Panc1 (cell line): Measurements from ENCODE around the gene TNIP2. TPM values are rescaled to one million over a fixed set of nuclear protein-coding genes. Genes with fewer than 3 reads are reported as not detected.

Experiments used
- ATAC-seq: fragments of 200-7000 bp; cut with Tn5 transposase; 2 replicates; pipeline ENCODE4 v1.9.1; 2020; ENCODE audit warnings: mild to moderate bottlenecking, moderate library complexity
- BruUV-seq: library from RNA; stranded (reverse); fragments of 400-500 nt; replicated peaks from 2 replicates; lab custom pipeline; 2021; lab: Mats Ljungman, UMichigan
- CTCF ChIA-PET: fragments of 300-600 bp; sonication (Branson Sonifier 250); formaldehyde crosslinking; loops from one replicate; lab custom pipeline; 2022; ENCODE audit warnings: antibody characterized with exemption; lab: Charles Lee
- POLR2A ChIA-PET: fragments of 300-600 bp; sonication (Branson Sonifier 250); formaldehyde crosslinking; loops from one replicate; lab custom pipeline; 2022; ENCODE audit warnings: antibody characterized with exemption; lab: Charles Lee
- DNase-seq: peaks from one replicate; pipeline ENCODE4 v3.0.0-alpha.2; 2010; ENCODE audit warnings: low read depth, low spot score
- H3K27ac ChIP-seq: 2 replicates; pipeline ENCODE4 v1.5.1; 2011; ENCODE audit warnings: mild to moderate bottlenecking, low read length, inconsistent platforms
- H3K27me3 ChIP-seq: fragments of 200-500 bp; sonication (Bioruptor generic); 2 replicates; pipeline ENCODE4 v1.6.0; 2014; ENCODE audit warnings: low read length, inconsistent platforms; ENCODE audit not compliant: control insufficient read depth, insufficient read depth
- H3K36me3 ChIP-seq: fragments of 200-500 bp; sonication (Bioruptor generic); 2 replicates; pipeline ENCODE4 v1.5.1; 2014; ENCODE audit warnings: inconsistent platforms, mild to moderate bottlenecking, low read length, moderate library complexity; ENCODE audit not compliant: control insufficient read depth, insufficient read depth
- H3K4me1 ChIP-seq: 2 replicates; pipeline ENCODE4 v1.5.1; 2011; ENCODE audit warnings: inconsistent platforms, mild to moderate bottlenecking, low read length, moderate library complexity; ENCODE audit not compliant: control insufficient read depth, insufficient read depth
- H3K4me3 ChIP-seq, 2 experiments: 2 replicates each; pipeline ENCODE4 v1.5.1; 2011 to 2012; ENCODE audit warnings: low read depth in 2 of 2, low read length in 2 of 2, mild to moderate bottlenecking in 2 of 2, inconsistent platforms in 1 of 2, moderate library complexity in 1 of 2
- H3K9me3 ChIP-seq: fragments of 200-500 bp; sonication (Bioruptor generic); 2 replicates; pipeline ENCODE4 v1.5.1; 2014; ENCODE audit warnings: low read depth, mild to moderate bottlenecking, inconsistent platforms, low read length, moderate library complexity; ENCODE audit not compliant: control insufficient read depth, insufficient read depth
- CTCF ChIP-seq: fragments of 450-650 bp; IDR thresholded peaks from 2 replicates; pipeline ENCODE4 v1.5.1; 2017; ENCODE audit warnings: mild to moderate bottlenecking
- POLR2AphosphoS5 ChIP-seq: IDR thresholded peaks from 2 replicates; pipeline ENCODE4 v1.6.1; 2012; ENCODE audit warnings: mild to moderate bottlenecking, low read depth, low read length, moderate library complexity
- REST ChIP-seq, 2 experiments: IDR thresholded peaks; 2 replicates each; pipeline ENCODE4 v1.6.1; 2011 to 2012; ENCODE audit warnings: low read depth in 2 of 2, control low read depth in 1 of 2, low read length in 1 of 2, mild to moderate bottlenecking in 1 of 2, moderate library complexity in 1 of 2; ENCODE audit not compliant: insufficient read depth in 1 of 2
- SIN3A ChIP-seq: IDR thresholded peaks from 2 replicates; pipeline ENCODE4 v1.6.1; 2012; ENCODE audit warnings: low read depth, mild to moderate bottlenecking, low read length, moderate library complexity, borderline replicate concordance; ENCODE audit not compliant: insufficient read depth
- TCF7L2 ChIP-seq: IDR thresholded peaks from 2 replicates; pipeline ENCODE4 v1.6.1; 2011; ENCODE audit warnings: mild to moderate bottlenecking, low read depth, low read length, inconsistent platforms
- in situ Hi-C: cut with HindIII; loops from 2 replicates; pipeline ENCODE4 v1.10.0; 2016; ENCODE audit warnings: low sequenced_read_pairs, low pct_unique_long_range_greater_than_20kb
- intact Hi-C: fragments of 100-400 bp; cut with micrococcal nuclease; formaldehyde crosslinking; loops from one replicate; pipeline ENCODE4 v1.10.0; 2022; ENCODE audit not compliant: unreplicated experiment
- total RNA-seq: library from RNA; stranded (reverse); gene quantifications from one replicate; pipeline ENCODE4 v1.2.1, GENCODE V29; 2021; ENCODE audit not compliant: unreplicated experiment

Gene TNIP2
- total RNA-seq, 1 experiment from 2014 or later: 60.3 TPM

GRCh38 chr4:2798399-2799223 is 42.5 kb upstream of the TNIP2 start:
- peak overlapping the region; percentile 89 for H3K27ac ChIP-seq
- ChIA-PET POLR2A (no interaction called here), CTCF (no interaction called here)
- no peaks in the 10 kb centered on the region for H3K9me3 ChIP-seq
- peak overlapping the region; percentile 29 to 57 for H3K4me3 ChIP-seq
- ATAC-seq: peak; percentile 48
- BruUV-seq: no TSS peak
- TF ChIP-seq TCF7L2 (no peak), CTCF (no peak), POLR2AphosphoS5 (0 out of 2 replicates have a peak, but pooled peaks have one; percentile 14), REST (IDR thresholded peaks at IDR 0.05; ENCODE audit: insufficient read depth in 1 of 2, low read depth in 2 of 2, low read length in 1 of 2) (no peak)
- intact Hi-C loops: loop anchor here (10.0 kb wide), 1 partner anchor 136 kb away; no protein-coding TSS in a partner anchor
- H3K36me3 ChIP-seq: no peaks in the 10 kb centered on the region
- H3K4me1 ChIP-seq: peaks cover 76% of the 10 kb centered on the region
- in situ Hi-C loops: no loop called here
- no peaks in the 10 kb centered on the region for H3K27me3 ChIP-seq
- no peak for DNase-seq

- BruUV-seq: no TSS peak
- ATAC-seq: no peak
- Histone ChIP-seq H3K9me3 (no peaks in the 10 kb centered on the region), H3K27me3 (no peaks in the 10 kb centered on the region), H3K27ac (peak overlapping the region; percentile 89), H3K4me3 (peak overlapping the region in 1 of 2 experiments; percentile 57; a peak in 2 of 4 replicates), H3K36me3 (no peaks in the 10 kb centered on the region), H3K4me1 (peaks cover 69% of the 10 kb centered on the region)
- in situ Hi-C loops: no loop called here
- POLR2A ChIA-PET: no interaction called here
- DNase-seq: no peak
- TF ChIP-seq CTCF (no peak), REST (IDR thresholded peaks at IDR 0.05; ENCODE audit: insufficient read depth in 1 of 2, low read depth in 2 of 2, low read length in 1 of 2) (no peak), SIN3A (no peak), POLR2AphosphoS5 (no peak), TCF7L2 (no peak)
- CTCF ChIA-PET: no interaction called here
- intact Hi-C loops: loop anchor here (10.0 kb wide), 1 partner anchor 137 kb away; no protein-coding TSS in a partner anchor
Observed at GRCh38 chr4:2797545-2798305, 41.6 kb upstream of the TNIP2 start.
